GM12872 (cell line): ENCODE results near the gene PTPRD.

Source experiments
- CTCF ChIP-seq: IDR thresholded peaks from 3 replicates; pipeline ENCODE4 v1.5.1; 2011; ENCODE audit warnings: low read depth, mild to moderate bottlenecking, low read length, moderate library complexity; ENCODE audit not compliant: insufficient read depth

PTPRD gene

GRCh38 chr9:9905736-9906135 lies 707.1 kb downstream of the PTPRD start:
- no peak for TF ChIP-seq CTCF

GRCh38 chr9:9904041-9904440 lies 708.8 kb downstream of the PTPRD start:
- TF ChIP-seq CTCF = no peak

- no peak for TF ChIP-seq CTCF
These were observed 711.2 kb downstream of the PTPRD start for GRCh38 chr9:9901624-9902023.

GRCh38 chr9:9893837-9894236 lies 719.0 kb downstream of the PTPRD start:
- TF ChIP-seq CTCF = no peak

GRCh38 chr9:9892217-9892616 lies 720.6 kb downstream of the PTPRD start:
- no peak for TF ChIP-seq CTCF

- TF ChIP-seq CTCF = no peak
These were observed 731.1 kb downstream of the PTPRD start for GRCh38 chr9:9881692-9882091.

GRCh38 chr9:9874270-9874669 lies 738.5 kb downstream of the PTPRD start:
- TF ChIP-seq CTCF = no peak

- no peak for TF ChIP-seq CTCF
These were observed 750.5 kb downstream of the PTPRD start for GRCh38 chr9:9862235-9862810.
